ENCODE measurements around the gene MEIS1. TPM values are rescaled to one million over a fixed set of nuclear protein-coding genes. Genes with fewer than 3 reads are reported as not detected.
A peak's percentile ranks its signal among the peaks of the same experiment; 100 is the strongest.

The MEIS1 gene
- total and polyA plus RNA-seq, 2 experiments from 2014 or later: 115 to 121 TPM

- H3K27ac ChIP-seq: peak overlapping the region; percentile 79
- TF ChIP-seq CTCF (IDR thresholded peaks at IDR 0.05; ENCODE audit: low read depth, low read length): no peak
- DNase-seq (ENCODE audit: low read depth in 1 of 2, low spot score in 1 of 2): no peak
- H3K36me3 ChIP-seq: no peaks in the 10 kb centered on the region
- no peaks in the 10 kb centered on the region for H3K27me3 ChIP-seq
- no peak overlapping the region for H3K4me3 ChIP-seq
- H3K9me3 ChIP-seq (ENCODE audit: low read depth): no peaks in the 10 kb centered on the region
- H3K4me1 ChIP-seq (ENCODE audit: low read depth): peaks cover 46% of the 10 kb centered on the region
Measured at GRCh38 chr2:66534461-66534860, 99.5 kb downstream of the MEIS1 start.

GRCh38 chr2:66535574-66536289, 100.8 kb downstream of the MEIS1 start:
- no peak for TF ChIP-seq CTCF (IDR thresholded peaks at IDR 0.05; ENCODE audit: low read depth, low read length)
- Histone ChIP-seq H3K9me3 (ENCODE audit: low read depth) (no peaks in the 10 kb centered on the region), H3K27me3 (no peaks in the 10 kb centered on the region), H3K4me1 (ENCODE audit: low read depth) (peaks cover 44% of the 10 kb centered on the region), H3K4me3 (no peak overlapping the region), H3K36me3 (peaks cover 2% of the 10 kb centered on the region), H3K27ac (peak overlapping the region; percentile 79)
- no peak for DNase-seq (ENCODE audit: low read depth in 1 of 2, low spot score in 1 of 2)

- Histone ChIP-seq H3K27ac (peak overlapping the region; percentile 79), H3K9me3 (ENCODE audit: low read depth) (no peaks in the 10 kb centered on the region), H3K36me3 (peaks cover 2% of the 10 kb centered on the region), H3K27me3 (no peaks in the 10 kb centered on the region), H3K4me1 (ENCODE audit: low read depth) (peaks cover 40% of the 10 kb centered on the region), H3K4me3 (no peak overlapping the region)
- no peak for TF ChIP-seq CTCF (IDR thresholded peaks at IDR 0.05; ENCODE audit: low read depth, low read length)
- DNase-seq (ENCODE audit: low read depth in 1 of 2, low spot score in 1 of 2): no peak
Measured at GRCh38 chr2:66536290-66536673, 101.4 kb downstream of the MEIS1 start.

GRCh38 chr2:66536997-66537396, 102.1 kb downstream of the MEIS1 start:
- peaks cover 42% of the 10 kb centered on the region for H3K4me1 ChIP-seq (ENCODE audit: low read depth)
- H3K27me3 ChIP-seq: no peaks in the 10 kb centered on the region
- no peaks in the 10 kb centered on the region for H3K9me3 ChIP-seq (ENCODE audit: low read depth)
- no peak for TF ChIP-seq CTCF (IDR thresholded peaks at IDR 0.05; ENCODE audit: low read depth, low read length)
- peak overlapping the region; percentile 79 for H3K27ac ChIP-seq
- peak in 1 of 2 donors; percentile 52 for DNase-seq (ENCODE audit: low read depth in 1 of 2, low spot score in 1 of 2)
- H3K4me3 ChIP-seq: no peak overlapping the region
- H3K36me3 ChIP-seq: peaks cover 6% of the 10 kb centered on the region

- H3K4me3 ChIP-seq: no peak overlapping the region
- no peak for TF ChIP-seq CTCF (IDR thresholded peaks at IDR 0.05; ENCODE audit: low read depth, low read length)
- H3K27ac ChIP-seq: peak overlapping the region; percentile 79
- no peaks in the 10 kb centered on the region for H3K27me3 ChIP-seq
- DNase-seq (ENCODE audit: low read depth in 1 of 2, low spot score in 1 of 2): no peak
- peaks cover 50% of the 10 kb centered on the region for H3K4me1 ChIP-seq (ENCODE audit: low read depth)
- H3K9me3 ChIP-seq (ENCODE audit: low read depth): no peaks in the 10 kb centered on the region
- peaks cover 6% of the 10 kb centered on the region for H3K36me3 ChIP-seq
Measured at GRCh38 chr2:66538291-66538690, 103.4 kb downstream of the MEIS1 start.
